Activated CD4-positive, alpha-beta T cell treated with anti-CD3 and anti-CD28 coated beads for 4 hours (primary cell): Measurements from ENCODE around the gene PBX1.

Experiments
- DNase-seq, 2 donors: peaks; one replicate each; pipeline ENCODE4 v3.0.0-alpha.2; 2020

The PBX1 gene

DNA sequence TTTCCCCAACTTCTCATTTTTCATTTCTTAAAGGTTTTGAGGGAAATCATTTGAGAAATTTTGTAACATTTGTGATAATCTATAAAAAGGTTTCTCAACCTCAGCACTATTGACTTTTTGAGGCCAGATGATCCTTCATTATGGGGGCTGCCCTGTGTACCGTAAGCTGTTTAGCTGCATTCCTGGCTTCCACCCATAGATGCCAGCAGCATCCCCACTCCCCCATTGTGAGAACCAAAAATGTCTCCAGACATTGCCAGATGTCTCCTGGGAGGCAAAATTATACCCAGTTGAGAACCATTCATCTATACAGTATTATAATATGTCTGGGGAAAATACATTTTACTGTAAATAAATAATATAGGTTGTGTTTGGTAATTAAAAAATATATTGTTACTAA lies 146.0 kb downstream of the PBX1 start:
- no peak for DNase-seq

DNA sequence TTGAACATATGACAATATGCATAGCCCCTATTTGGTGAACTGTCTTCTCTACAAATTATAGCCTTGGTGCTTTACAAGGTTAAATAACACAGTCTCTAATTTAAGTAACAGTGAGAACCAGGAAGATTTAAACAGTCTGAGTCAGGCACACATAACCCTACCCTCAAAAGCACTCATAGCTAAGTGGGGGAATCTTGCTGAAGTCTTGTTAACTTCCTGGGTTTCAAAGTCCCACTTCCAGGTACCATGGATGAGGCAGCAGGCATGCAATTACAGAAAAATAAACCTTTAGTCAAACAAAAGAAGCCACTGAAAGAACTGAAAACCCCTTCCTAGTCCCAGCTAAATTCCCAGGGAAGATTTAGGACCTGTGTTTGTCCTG lies 147.6 kb downstream of the PBX1 start:
- DNase-seq = no peak

DNA sequence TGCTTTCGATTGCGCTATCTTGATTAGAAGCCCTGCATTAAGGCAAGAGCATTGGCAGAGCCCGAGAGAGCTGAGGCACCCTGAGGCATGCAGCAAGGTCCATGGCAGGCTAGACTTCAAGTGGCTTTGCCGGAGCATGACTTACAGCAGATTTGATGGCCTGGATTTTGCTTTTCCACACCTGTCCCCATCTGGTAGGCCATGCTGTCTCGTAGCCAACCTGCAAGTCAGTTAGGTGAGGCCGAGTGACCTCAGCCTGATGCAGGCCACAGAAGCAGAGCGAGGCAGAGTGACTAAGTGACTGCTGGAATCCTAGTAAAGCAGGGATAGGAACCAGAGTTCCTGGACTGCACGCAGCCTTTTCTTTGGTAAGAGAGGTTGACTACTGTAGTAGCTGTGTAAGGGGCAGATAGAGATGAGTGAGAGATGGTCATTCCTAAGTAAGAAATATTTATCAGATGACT lies 148.9 kb downstream of the PBX1 start:
- no peak for DNase-seq

DNA sequence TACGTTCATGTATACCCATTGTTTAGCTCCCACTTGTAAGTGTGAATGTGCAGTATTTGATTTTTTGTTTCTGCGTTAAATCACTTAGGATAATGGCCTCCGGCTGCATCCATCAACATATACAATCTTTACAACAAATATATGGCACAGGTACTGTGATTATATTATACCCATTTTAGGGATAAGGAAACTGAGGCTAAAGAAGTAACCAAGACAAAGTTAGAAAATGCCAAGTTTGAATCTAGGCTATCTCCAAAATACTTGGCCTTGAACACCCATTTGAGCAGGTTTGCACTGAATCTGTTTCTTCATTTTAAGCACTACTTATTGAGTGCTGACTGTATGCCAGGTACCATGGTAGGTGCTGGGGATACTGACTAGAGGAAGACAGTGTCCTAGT lies 149.6 kb downstream of the PBX1 start:
- DNase-seq = no peak

DNA sequence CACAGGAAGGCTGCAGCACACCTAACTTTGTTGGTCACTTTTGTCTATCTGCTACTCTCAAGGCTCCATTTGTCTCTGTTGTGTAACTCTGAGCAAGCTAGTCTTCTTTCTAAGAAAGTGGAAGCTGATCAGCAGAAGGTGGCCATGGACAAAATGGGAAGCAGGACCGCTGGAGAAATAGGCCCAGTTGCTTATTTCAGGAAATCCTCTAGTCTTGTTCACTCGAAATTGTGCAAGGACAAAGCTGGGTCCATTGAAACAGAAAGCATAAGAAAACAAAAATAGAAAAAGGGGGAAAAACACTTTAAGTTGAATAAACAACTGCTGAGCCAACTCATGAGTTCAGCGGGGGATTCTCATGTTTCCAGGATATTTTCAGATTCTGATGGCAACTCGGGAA lies 150.1 kb downstream of the PBX1 start:
- DNase-seq = no peak

DNA sequence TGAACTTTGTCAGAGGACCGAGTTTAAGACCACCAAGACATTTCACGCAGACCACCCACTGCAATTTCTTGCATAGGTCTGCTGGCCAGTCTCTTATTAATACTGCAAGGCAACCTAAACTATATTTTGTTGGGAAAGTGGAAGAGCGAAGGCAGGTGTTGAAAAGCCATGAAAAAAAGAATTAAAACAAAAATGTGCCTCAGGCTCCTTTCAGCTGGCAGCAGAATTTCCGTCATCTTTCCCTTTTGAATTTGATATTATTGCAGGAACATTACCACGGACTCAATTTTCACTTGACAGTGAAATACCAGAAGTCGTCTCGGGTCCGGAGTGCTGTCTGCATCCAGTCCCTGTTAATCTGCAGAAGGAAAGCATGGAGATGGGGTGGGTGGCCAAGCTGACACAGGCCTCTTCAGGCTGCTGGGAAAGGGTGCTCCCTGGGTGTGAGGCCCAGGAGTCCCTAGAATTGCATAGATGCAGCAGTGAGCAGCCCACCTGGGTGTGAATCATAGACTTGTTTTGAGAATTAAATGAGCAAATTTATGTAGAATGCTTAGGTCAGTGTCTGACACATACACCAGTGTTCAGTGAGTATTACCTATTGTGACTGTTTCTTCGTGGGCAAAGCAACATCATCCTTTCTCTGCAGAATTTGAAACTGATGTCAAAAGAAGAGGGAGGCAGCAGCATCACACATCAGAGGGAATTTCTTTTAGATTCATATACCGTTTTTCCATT lies 150.7 kb downstream of the PBX1 start:
- DNase-seq = no peak

DNA sequence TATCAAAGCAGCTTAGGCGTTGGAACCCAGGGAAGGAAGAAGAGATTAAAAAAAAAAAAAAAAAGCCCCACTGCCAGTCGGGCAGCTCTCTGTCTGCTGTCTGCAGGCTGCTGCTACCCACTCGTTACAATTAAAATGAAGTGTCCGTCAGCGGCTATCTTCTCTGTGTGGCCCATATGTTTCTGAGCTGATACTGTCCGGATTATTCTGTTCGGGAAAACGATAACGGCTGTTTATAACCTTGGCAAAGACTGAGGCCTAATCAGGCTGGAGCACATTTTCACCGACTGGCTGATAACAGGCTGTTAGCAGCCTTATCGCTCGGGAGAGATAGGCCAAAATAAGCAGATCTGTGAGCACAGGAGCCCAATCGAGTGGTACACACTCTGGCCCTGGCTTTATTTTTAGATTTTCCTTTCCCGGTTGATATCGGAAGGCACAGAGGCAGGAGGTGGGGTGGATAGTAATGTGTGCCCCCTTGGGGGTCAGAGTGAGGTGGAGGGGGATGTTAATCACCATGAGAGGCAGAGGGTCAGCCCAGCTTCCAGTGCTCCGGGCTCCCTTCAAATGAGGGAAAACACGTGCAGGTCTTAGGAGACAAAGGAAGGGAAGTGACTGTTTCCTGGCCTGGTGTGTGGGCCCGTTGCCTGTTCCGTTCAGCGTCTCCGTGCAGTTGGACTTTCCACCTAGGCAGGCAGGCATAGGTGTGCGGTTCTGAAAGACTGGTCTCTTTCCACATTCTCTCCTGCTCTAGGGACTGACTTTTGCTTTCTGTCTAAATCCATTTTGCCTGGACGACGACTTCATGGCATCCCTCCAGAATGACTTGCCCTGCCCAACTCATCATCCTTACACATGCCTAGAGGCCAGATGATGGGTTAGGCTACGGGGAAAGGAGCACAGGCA lies 153.4 kb downstream of the PBX1 start:
- DNase-seq = no peak

DNA sequence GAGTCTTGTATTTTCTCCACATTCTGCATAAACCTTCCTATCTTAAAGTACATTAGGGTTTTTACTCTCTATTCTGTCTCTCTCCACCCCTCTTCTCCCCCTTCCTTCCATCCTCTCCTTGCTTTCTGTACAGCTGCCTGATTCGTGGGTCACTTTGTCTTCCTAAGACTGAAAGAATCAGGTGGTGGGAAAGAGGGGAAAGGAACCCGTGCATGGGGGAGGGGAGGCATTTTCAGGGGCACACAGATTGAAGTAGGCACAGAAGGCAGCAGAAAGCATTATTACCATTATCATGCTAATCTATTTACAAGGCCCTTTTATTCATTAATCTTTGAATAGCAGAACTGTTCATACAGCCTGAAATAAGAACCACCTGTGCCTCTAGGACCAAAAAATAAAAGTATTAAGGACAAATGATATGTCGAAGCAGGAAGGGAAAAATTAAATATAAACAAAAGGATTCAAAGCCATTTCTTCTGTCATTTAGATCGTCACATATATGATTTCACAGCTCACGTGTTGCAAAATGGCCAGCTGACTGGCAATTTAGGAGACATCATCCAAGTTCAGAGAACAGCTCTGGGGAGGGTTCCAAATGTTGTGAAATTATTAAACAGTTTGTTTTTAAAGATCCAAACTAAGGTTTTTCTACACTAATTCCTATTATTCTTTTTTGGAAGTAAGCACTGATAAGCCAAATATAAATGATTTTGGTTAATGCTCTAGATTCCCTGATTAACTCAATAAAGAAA lies 154.6 kb downstream of the PBX1 start:
- DNase-seq = no peak

DNA sequence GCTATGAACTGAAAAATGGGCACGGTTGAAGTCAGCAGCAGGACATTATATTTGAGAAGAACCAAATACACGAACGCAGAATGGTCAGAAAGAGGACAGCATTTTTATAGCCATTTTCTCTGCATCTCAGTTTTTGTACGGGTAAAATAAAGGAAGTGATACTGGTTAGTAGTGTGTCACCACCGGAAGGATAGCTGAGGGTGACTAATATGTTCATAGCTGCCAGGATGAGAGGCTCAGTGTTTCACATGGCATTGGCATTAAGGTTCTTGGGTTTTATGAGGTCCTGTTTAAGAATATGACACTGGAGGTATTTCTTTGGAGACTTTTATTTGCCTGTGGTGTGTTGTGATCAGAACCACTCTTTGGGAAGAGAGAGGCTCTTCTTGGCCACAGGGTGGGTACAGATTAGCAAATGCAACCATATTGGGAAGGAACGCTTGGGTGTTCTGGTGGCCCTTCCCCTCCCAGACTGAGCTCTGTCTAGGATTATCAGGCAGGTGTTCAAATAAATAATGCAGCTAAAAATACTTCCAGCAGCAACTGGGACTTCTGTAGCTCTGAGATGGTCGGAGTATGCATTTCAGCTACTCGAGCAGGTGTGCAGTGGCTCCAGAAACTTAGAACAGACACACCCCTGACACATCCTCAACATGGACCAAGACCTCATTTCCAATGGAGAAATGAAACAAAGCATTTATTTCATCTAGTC lies 158.2 kb downstream of the PBX1 start:
- DNase-seq = no peak

DNA sequence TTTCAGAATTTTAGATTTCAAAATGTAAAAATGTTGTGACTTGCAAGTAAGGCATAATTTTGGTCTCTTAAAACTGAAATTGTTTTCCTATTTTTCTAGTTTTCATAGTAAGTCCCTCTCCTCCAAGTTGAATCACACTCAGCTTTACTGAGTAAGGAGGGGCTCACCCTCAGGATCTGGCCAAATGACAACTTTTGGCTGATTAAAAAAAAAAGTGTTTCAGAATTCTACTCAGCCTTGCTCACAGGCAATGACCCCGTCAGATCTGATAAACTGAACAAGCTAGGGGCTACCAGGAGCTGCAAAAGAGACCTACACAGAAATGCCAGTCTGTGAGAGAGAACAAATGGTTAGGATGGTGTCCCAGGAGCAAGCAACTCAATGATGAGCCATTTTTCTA lies 159.8 kb downstream of the PBX1 start:
- no peak for DNase-seq

DNA sequence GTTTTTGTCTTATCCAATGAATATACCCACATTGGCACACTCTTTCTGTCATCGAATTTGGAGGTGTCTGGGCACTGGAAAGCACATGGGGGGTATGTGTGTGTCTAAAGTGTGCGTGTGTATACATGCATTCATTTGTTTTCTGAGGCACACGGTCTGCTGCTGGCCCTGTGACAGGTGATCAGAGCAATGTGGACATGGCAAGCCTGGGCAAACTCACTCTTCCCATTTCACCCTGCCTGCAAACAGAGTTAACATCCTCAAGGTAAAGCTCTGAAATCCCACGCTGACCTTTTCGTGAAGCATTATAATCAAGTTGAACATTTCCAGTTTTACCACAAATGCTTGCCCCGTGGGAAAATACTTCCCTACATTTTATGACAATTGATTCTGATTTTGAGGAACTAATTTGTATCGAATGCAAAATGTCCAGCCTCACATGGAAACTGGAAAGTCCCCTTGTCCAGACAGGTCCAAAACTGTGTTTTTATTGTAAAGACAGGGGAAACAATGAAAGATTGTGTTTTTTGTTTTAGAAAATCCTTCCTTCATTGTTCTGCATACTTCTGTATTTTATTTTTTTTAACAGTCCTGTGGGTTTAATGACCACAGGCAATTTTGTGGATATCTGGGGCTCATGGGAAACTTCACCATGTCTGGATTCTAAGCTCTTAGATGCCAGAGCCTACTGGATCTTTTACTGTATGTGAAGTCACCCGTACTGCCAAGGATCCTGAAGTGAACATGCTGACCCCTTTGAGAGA lies 160.9 kb downstream of the PBX1 start:
- DNase-seq = no peak

DNA sequence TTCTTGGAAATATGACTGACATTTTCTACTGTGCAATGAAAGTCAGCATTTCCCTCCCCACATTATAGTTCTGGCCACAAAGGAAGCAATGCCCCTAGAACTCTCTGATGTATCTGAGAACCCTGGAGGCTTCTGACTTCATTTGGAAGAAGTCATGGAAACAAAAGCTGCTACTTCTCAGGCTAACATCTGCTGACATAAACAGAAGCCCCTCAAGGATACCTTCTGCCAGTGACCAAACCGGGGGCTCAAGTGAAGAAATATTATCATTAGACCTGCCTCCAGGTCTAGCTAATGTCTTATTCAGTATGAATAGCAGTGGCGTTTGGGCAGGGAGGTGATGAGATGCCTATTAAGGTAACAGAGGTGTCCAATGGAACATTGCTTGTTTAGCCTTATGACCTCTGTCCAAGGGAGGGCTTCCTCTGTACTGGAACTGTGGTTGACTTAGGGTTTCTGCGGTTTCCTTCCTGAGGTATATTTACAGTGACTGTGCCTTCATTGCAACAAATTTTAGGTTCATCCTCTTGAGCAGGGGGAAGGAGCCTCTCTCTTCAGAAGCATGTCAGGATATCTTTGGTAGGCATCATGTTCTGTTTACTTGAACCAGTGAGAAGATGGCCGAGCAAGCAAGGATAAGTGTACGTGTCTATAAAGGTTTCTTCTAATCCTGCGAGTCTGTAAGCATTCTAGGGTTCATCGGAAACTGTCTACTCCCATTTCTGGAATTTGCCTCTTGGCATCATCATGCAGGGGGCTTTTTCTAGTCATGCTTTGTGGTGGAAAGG lies 161.7 kb downstream of the PBX1 start:
- no peak for DNase-seq

DNA sequence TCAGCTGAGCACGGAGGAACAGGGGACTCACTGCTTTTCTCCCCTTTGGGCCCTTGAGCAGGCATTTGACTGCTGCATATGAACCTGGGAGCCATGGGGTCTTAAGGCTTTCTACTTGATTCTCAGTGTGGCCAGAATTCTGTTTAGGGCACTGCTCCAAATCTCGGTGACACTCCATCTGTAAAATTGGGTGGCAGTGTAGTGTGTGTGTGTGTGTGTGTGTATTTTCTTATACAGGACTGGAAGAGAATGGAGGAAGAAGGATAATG lies 162.2 kb downstream of the PBX1 start:
- DNase-seq = no peak

DNA sequence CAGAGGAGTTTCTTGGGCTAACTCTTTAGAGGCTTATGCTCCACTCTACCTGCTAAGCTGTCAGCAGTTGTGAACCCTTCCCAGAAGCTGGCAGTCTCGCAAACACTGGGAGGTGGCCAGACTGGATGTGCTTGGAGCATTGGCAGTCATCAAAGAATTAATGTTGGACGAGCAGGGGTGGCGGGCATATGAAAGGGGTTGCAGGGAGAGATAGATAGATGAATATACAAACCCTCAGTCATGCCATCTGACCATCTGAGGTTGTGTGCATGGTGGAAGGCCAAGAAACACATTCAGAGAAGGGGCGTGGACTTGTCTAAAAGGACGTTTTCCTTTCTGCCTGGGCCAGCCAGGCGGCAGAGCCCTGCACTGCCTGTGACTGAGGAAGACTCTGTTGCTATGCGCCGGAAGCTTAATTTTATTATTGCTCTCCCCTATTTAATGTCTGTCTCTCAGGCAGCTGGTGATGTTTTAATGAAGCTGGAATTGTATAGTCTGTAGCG lies 164.4 kb downstream of the PBX1 start:
- no peak for DNase-seq

DNA sequence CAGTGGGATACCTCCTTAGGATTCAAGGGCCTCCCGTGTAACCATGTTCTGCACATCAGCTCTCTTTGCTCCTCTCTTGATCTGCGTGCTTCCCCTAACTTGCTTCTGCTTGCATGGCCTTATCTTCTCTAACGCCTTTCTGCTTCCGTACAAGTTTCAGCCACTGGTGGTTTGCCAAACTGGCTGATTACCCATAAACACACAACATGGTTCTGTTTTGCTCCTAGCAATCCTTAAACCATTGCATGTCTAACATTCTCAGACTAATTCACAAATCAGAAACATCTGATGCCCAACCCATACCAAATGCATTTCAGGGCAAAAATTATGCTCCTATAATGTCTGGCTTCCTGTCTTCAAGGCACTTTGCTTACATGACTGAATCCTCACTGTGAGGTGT lies 166.4 kb downstream of the PBX1 start:
- no peak for DNase-seq

DNA sequence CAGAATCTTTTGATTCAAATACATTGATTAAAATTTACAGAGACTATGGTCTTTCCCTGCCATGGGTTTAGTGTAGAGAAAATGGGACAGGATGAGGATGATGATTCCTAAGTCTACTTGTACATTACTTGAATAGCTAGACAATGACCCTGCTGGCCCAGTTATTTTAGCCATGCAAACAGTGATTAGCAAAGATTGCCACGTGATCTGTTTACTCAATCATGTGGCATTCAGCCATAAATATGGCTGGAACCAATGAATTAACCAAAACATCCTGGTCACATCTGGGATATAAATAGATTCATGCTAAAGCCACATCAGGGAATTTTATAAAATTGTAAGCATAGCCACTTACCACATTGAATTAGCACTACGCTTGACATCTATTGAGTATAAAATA lies 167.3 kb downstream of the PBX1 start:
- DNase-seq = no peak

DNA sequence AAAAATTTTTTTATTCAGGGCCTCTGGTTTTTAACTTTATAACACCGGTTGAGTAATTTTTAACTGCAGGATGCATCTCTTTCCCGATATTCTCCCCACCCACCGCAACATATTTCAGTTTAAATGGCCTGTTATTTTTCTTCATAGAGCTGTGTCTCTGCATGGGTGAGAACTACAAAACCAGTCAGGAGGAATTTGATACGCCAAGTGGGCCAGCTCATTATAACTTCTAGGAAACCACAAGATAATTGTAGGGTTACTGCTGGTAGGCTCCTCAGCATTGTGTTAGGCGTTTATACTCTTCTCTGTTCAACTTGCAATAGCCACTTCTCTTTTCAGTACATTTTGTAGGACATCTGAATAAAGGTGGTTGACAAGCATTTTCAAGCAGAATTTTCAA lies 169.7 kb downstream of the PBX1 start:
- DNase-seq = no peak

DNA sequence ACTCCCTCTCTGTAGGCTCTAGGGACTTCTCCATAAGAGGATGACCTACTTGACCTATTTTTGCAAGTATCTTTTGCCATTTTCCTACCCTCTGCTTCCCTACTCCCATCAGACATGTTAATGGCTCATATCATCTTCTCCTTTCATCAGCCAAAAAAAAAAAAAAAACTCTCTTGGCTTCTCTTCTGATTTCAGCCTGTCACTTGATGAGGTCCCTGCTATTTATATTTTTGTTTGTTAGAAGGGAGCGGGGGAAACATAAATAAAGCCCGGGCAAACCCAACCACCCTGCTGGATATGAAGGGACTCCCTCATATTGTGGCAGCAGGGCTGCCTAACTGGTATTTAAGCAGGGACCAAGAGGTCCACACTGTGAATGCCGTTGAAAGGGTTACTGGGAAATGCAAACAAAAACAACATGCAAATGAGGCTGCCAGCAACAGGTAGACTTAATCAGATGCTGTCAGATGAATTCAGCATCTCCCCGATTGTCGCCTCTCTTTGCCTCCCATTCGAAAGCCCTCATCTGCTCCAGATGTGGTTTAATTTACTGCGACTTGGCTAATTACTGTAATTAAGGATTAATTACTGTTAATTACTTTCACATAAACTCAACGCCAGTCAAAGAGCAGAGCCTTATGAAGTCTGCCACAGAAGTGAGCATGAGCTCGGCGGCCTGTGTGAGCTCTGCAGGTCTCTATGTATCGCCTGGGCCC lies 172.3 kb downstream of the PBX1 start:
- no peak for DNase-seq

DNA sequence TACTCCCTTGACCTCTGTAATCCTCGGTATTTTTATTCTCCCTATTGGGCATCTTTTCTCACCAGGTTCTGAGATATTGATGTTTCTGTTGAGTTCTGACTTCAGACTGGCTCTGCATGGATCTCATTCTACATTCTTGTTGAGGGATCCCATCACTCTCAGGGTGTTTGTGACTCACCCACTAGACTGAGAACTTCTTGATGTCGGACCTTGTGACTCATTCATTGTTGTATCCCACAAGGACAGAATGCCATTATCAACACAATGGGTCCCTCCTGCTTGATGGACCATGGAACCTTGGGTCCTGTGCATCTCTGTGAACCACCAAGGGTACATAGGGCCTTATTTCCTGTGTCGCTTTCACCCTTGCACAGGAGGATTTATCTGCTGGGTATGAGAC lies 174.1 kb downstream of the PBX1 start:
- DNase-seq = no peak

DNA sequence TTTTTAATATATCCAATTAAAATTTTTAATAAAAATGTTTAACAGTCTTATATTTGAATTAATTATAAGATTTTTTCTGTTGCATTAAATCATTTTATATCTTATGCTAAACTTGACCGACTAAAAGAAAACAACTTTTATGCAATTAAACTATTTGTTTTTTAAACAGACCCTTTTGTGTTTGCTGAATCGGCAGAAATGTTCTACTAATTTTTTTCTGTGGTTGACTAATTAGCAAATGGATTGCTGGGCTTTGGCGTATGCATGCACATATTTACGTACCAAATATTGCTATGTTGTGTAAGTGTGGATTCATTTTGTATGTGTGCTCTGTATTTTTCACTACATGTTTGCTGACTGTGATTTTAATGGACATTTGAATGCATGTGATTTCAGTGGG lies 174.8 kb downstream of the PBX1 start:
- DNase-seq = no peak
